Measurements from ENCODE around the gene HSFX4. TPM values are rescaled to one million over a fixed set of nuclear protein-coding genes. Genes with fewer than 3 reads are reported as not detected.
"Not testable (repeated sequence)": the region's sequence is repeated elsewhere in the genome, so short reads cannot be mapped to it uniquely, and the experiment has no call there.

Gene HSFX4
- total and polyA plus RNA-seq, 2 experiments from 2014 or later, result not detected

- no peaks in the 10 kb centered on the region for H3F3A ChIP-seq (replicated peaks; ENCODE audit: low read depth)
- TF ChIP-seq ZNF331 (CRISPR knock-in tag; IDR thresholded peaks at IDR 0.05; ENCODE audit: low read depth), result no peak
- TF ChIP-seq JUNB (IDR thresholded peaks at IDR 0.05; ENCODE audit: unreplicated experiment), result no peak
- no peak for TF ChIP-seq STAT1 (IDR thresholded peaks at IDR 0.05; ENCODE audit: unreplicated experiment)
- peak; percentile 16; the same call in 1 of the 2 replicates for TF ChIP-seq POLR2AphosphoS5 (IDR thresholded peaks at IDR 0.05; ENCODE audit: low read depth)
- 0 out of 2 replicates have a peak, but pooled peaks have one; percentile 14 for TF ChIP-seq CREB1 (CRISPR knock-in tag; IDR thresholded peaks at IDR 0.05; ENCODE audit: low read depth)
- no peak for TF ChIP-seq CTCF (conservative IDR thresholded peaks at IDR 0.05; ENCODE audit: low read depth in 2 of 2)
- H2AFZ ChIP-seq, result no peak overlapping the region
These were observed 10.7 kb downstream of the HSFX4 start for GRCh38 chrX:149939905-149940673.

GRCh38 chrX:149940674-149941024, 11.3 kb downstream of the HSFX4 start:
- not testable (repeated sequence) for H4K20me1 ChIP-seq (replicated peaks; ENCODE audit: insufficient read depth); H3K4me3 ChIP-seq; H3K27me3 ChIP-seq (ENCODE audit: insufficient read depth); ATAC-seq; H3K4me1 Mint-ChIP-seq; H3K4me1 ChIP-seq (ENCODE audit: insufficient read depth); H3K27ac ChIP-seq (ENCODE audit: low read depth); H3K4me2 ChIP-seq; H3K9me3 Mint-ChIP-seq; DNase-seq (ENCODE audit: low spot score); H3F3A ChIP-seq (replicated peaks; ENCODE audit: low read depth); H3K36me3 Mint-ChIP-seq (ENCODE audit: low read depth); H3K79me2 ChIP-seq (replicated peaks; ENCODE audit: insufficient read depth); H3K9me2 ChIP-seq (ENCODE audit: insufficient read depth); H3K27me3 Mint-ChIP-seq (ENCODE audit: insufficient read depth, low read depth, poor library complexity); H2AFZ ChIP-seq; H3K36me3 ChIP-seq (ENCODE audit: insufficient read depth)
- TF ChIP-seq CTCF (conservative IDR thresholded peaks at IDR 0.05; ENCODE audit: low read depth in 2 of 2), result peak; percentile 14 to 57; a peak in 2 of 4 replicates
- Mint-ChIP-seq H3K27ac (peak overlapping the region; percentile 87), H3K4me3 (peak overlapping the region; percentile 84)

More at GRCh38 chrX:149939905-149940673, 10.7 kb downstream of the HSFX4 start:
- Histone ChIP-seq H3K4me1 (ENCODE audit: insufficient read depth) (no peaks in the 10 kb centered on the region), H4K20me1 (replicated peaks; ENCODE audit: insufficient read depth) (no peaks in the 10 kb centered on the region), H3K27ac (ENCODE audit: low read depth) (peak overlapping the region; percentile 94), H3K36me3 (ENCODE audit: insufficient read depth) (no peaks in the 10 kb centered on the region), H3K4me3 (peak overlapping the region; percentile 66), H3K27me3 (ENCODE audit: insufficient read depth) (no peaks in the 10 kb centered on the region), H3K9me2 (ENCODE audit: insufficient read depth) (no peaks in the 10 kb centered on the region), H3K79me2 (replicated peaks; ENCODE audit: insufficient read depth) (peaks cover 7% of the 10 kb centered on the region), H3K4me2 (peak overlapping the region; percentile 73)
- DNase-seq (ENCODE audit: low spot score) (peak; percentile 93), ATAC-seq (peak; percentile 63)
- Mint-ChIP-seq H3K4me1 (no peaks in the 10 kb centered on the region), H3K27me3 (ENCODE audit: insufficient read depth, low read depth, poor library complexity) (peaks cover 6% of the 10 kb centered on the region), H3K9me3 (no peaks in the 10 kb centered on the region), H3K4me3 (peak overlapping the region; percentile 84), H3K36me3 (ENCODE audit: low read depth) (no peaks in the 10 kb centered on the region), H3K27ac (peak overlapping the region; percentile 97)

GRCh38 chrX:149945087-149945670, 15.8 kb downstream of the HSFX4 start:
- not testable (repeated sequence) for H3K4me2 ChIP-seq; H3K36me3 ChIP-seq (ENCODE audit: insufficient read depth); H3K27ac ChIP-seq (ENCODE audit: low read depth); H3K9me2 ChIP-seq (ENCODE audit: insufficient read depth); H3K27me3 Mint-ChIP-seq (ENCODE audit: insufficient read depth, low read depth, poor library complexity); H4K20me1 ChIP-seq (replicated peaks; ENCODE audit: insufficient read depth); H3K4me3 ChIP-seq; H3F3A ChIP-seq (replicated peaks; ENCODE audit: low read depth); H3K4me1 ChIP-seq (ENCODE audit: insufficient read depth); H3K27ac Mint-ChIP-seq; ATAC-seq; H3K79me2 ChIP-seq (replicated peaks; ENCODE audit: insufficient read depth); H2AFZ ChIP-seq; DNase-seq (ENCODE audit: low spot score); H3K9me3 Mint-ChIP-seq; H3K4me3 Mint-ChIP-seq; H3K27me3 ChIP-seq (ENCODE audit: insufficient read depth)
- peaks cover 17% of the 10 kb centered on the region for H3K4me1 Mint-ChIP-seq
- peaks cover 15% of the 10 kb centered on the region; the same call in 1 of the 3 replicates for H3K36me3 Mint-ChIP-seq (ENCODE audit: low read depth)

GRCh38 chrX:149945820-149946219, 16.4 kb downstream of the HSFX4 start:
- Mint-ChIP-seq H3K36me3 (ENCODE audit: low read depth) (peaks cover 20% of the 10 kb centered on the region; the same call in 1 of the 3 replicates), H3K4me1 (peaks cover 17% of the 10 kb centered on the region)
- not testable (repeated sequence) for H3K9me2 ChIP-seq (ENCODE audit: insufficient read depth); DNase-seq (ENCODE audit: low spot score); H3K27ac ChIP-seq (ENCODE audit: low read depth); H4K20me1 ChIP-seq (replicated peaks; ENCODE audit: insufficient read depth); H3F3A ChIP-seq (replicated peaks; ENCODE audit: low read depth); H3K4me1 ChIP-seq (ENCODE audit: insufficient read depth); H3K27ac Mint-ChIP-seq; H3K27me3 Mint-ChIP-seq (ENCODE audit: insufficient read depth, low read depth, poor library complexity); H3K36me3 ChIP-seq (ENCODE audit: insufficient read depth); H3K4me3 Mint-ChIP-seq; H3K9me3 Mint-ChIP-seq; H3K4me3 ChIP-seq; H3K27me3 ChIP-seq (ENCODE audit: insufficient read depth); H2AFZ ChIP-seq; ATAC-seq; H3K4me2 ChIP-seq; H3K79me2 ChIP-seq (replicated peaks; ENCODE audit: insufficient read depth)
